22Rv1 (cell line): ENCODE measurements around the gene TRIM61.

Experiments
- CTCF ChIP-seq: fragments of 450-650 bp; IDR thresholded peaks from 2 replicates; pipeline ENCODE4 v1.5.1; 2017; ENCODE audit warnings: mild to moderate bottlenecking
- ZFX ChIP-seq: fragments of 450-650 bp; IDR thresholded peaks from 2 replicates; pipeline ENCODE4 v1.6.1; 2017; ENCODE audit warnings: antibody characterized with exemption, borderline replicate concordance

GRCh38 chr4:164997941-164998340, 20.5 kb upstream of the TRIM61 start:
- TF ChIP-seq CTCF: no peak
- no peak for TF ChIP-seq ZFX
